ENCODE results near the gene STK24. TPM values are rescaled to one million over a fixed set of nuclear protein-coding genes. Genes with fewer than 3 reads are reported as not detected.

The STK24 gene
- total and polyA plus RNA-seq, 2 of the 8 experiments (the other 6 are each of a cell fraction or from before 2014, with no cell fraction given): 62.8 to 143 TPM

DNA sequence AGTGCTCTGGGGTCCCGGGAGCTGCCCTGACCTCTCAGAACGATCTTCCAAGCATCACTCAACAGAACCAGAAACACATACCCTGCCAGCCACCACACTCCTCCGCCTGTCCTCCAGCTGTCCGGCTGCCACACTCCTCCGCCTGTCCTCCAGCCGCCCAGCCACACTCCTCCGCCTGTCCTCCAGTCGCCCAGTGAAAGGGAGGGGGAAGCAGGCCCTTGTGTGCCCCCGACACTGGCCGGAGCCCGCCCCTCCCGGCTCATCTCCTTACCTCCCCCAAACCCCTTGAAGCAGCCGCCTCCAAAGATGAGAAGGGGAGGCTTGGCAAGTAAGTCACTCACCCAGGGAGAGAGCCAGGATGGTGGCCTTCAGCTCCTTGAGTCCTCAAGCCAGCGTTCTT lies 40.2 kb downstream of the STK24 start:
- 80% methylated on average over 12 of the region's 14 CpGs; no CpG with 5 or more reads in 1 of the 2 experiments for WGBS, 2 experiments (ENCODE audit: extremely low coverage in 1 of 2, insufficient coverage in 1 of 2, insufficient read length in 1 of 2, insufficient replicate concordance in 2 of 2, low coverage in 1 of 2, low lambda C conversion rate in 2 of 2, missing lambda C conversion rate in 1 of 2)
- no peak overlapping the region for H2AK5ac ChIP-seq (ENCODE audit: low read depth, low read length)
- POLR2A ChIA-PET (ENCODE audit: partially characterized antibody): interaction anchor here (0.7 to 1.7 kb wide), 5 partner anchors 15 to 53 kb away, joined by 3 read pairs; no protein-coding TSS in a partner anchor
- TF ChIP-seq POLR2AphosphoS5 (IDR thresholded peaks at IDR 0.05; ENCODE audit: low read depth, low read length) (no peak), TBP (IDR thresholded peaks at IDR 0.05; ENCODE audit: low read depth, low read length) (no peak), BACH1 (IDR thresholded peaks at IDR 0.05; ENCODE audit: low read length) (no peak), CHD1 (IDR thresholded peaks at IDR 0.05; ENCODE audit: low read depth, low read length) (no peak), SP2 (IDR thresholded peaks at IDR 0.05; ENCODE audit: low read length) (no peak), GABPA (IDR thresholded peaks at IDR 0.05; ENCODE audit: borderline replicate concordance, insufficient read depth, low read length) (no peak), SIN3A (conservative IDR thresholded peaks at IDR 0.05 in 1 of 2, IDR thresholded peaks at IDR 0.05 in 1 of 2; ENCODE audit: low read depth in 1 of 2, low read length in 2 of 2) (no peak), NRF1 (IDR thresholded peaks at IDR 0.05; ENCODE audit: low read depth, low read length) (no peak), HDAC2 (IDR thresholded peaks at IDR 0.05; ENCODE audit: borderline replicate concordance in 1 of 2, low read depth in 2 of 2, low read length in 2 of 2) (no peak), CBX5 (IDR thresholded peaks at IDR 0.05; ENCODE audit: low read depth, low read length) (no peak), EP300 (IDR thresholded peaks at IDR 0.05; ENCODE audit: borderline replicate concordance in 1 of 2, low read depth in 2 of 2, low read length in 2 of 2) (no peak)
- TF ChIP-seq, protein P1, sequence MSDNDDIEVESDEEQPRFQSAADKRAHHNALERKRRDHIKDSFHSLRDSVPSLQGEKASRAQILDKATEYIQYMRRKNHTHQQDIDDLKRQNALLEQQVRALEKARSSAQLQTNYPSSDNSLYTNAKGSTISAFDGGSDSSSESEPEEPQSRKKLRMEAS (IDR thresholded peaks at IDR 0.05): no peak
- TF ChIP-seq, protein P2, sequence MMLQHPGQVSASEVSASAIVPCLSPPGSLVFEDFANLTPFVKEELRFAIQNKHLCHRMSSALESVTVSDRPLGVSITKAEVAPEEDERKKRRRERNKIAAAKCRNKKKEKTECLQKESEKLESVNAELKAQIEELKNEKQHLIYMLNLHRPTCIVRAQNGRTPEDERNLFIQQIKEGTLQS (IDR thresholded peaks at IDR 0.05; ENCODE audit: insufficient read depth, low read depth, low read length): no peak

More for the DNA sequence above, 40.2 kb downstream of the STK24 start:
- Histone ChIP-seq H2BK5ac (ENCODE audit: low read depth, low read length) (no peak overlapping the region), H4K20me1 (replicated peaks in 1 of 2; ENCODE audit: control insufficient read depth in 1 of 2, insufficient read depth in 2 of 2, low read length in 2 of 2) (peaks cover 21 to 50% of the 10 kb centered on the region in 2 experiments), H3K9ac (replicated peaks in 1 of 4; ENCODE audit: extremely low read depth in 1 of 4, low read depth in 3 of 4, low read length in 3 of 4) (no peak overlapping the region), H2BK120ac (replicated peaks; ENCODE audit: low read depth, low read length) (no peak overlapping the region), H3K56ac (replicated peaks; ENCODE audit: insufficient read length, low read depth, low read length) (no peak overlapping the region), H3K4me2 (ENCODE audit: insufficient read depth in 1 of 2, low read depth in 2 of 2, low read length in 2 of 2) (no peak overlapping the region), H3K9me3 (ENCODE audit: insufficient read depth in 2 of 2, low read depth in 1 of 2, low read length in 1 of 2) (no peaks in the 10 kb centered on the region), H3K14ac (ENCODE audit: insufficient read length) (no peak overlapping the region), H3K4me1 (replicated peaks in 1 of 4; ENCODE audit: control insufficient read depth in 3 of 4, insufficient read depth in 4 of 4, low read length in 3 of 4) (peaks cover 1 to 7% (median 2%) of the 10 kb centered on the region in 4 experiments; a peak in 6 of 7 replicates), H2BK20ac (ENCODE audit: low read length) (no peak overlapping the region; the same call in 1 of the 2 replicates), H3K18ac (ENCODE audit: extremely low read depth, low read length) (no peak overlapping the region), H3K23me2 (ENCODE audit: low read depth, low read length) (no peaks in the 10 kb centered on the region; the same call in 1 of the 2 replicates), H2BK15ac (ENCODE audit: low read length) (no peak overlapping the region), H2AFZ (ENCODE audit: low read length) (no peak overlapping the region), H3K79me1 (ENCODE audit: low read depth, low read length) (peaks cover 32% of the 10 kb centered on the region), H3K4me3 (ENCODE audit: extremely low read depth in 1 of 4, insufficient read depth in 2 of 4, low read depth in 3 of 4, low read length in 4 of 4) (no peak overlapping the region), H3K36me3 (ENCODE audit: control insufficient read depth in 2 of 4, insufficient read depth in 4 of 4, low read length in 3 of 4) (no peaks in the 10 kb centered on the region; a peak in 1 of 8 replicates), H3K4ac (replicated peaks; ENCODE audit: insufficient read length, low read depth, low read length) (no peak overlapping the region), H4K8ac (ENCODE audit: extremely low read depth, insufficient read depth, low read length) (no peak overlapping the region), H4K91ac (replicated peaks; ENCODE audit: insufficient read length, low read length) (no peak overlapping the region), H3K27ac (ENCODE audit: low read depth, low read length) (no peak overlapping the region), H2BK12ac (ENCODE audit: low read depth, low read length) (no peak overlapping the region), H3K23ac (ENCODE audit: insufficient read length) (no peak overlapping the region), H3K79me2 (ENCODE audit: control insufficient read depth in 1 of 2, insufficient read depth in 2 of 2, low read length in 2 of 2) (peaks cover 31 to 99% of the 10 kb centered on the region in 2 experiments), H4K5ac (ENCODE audit: insufficient read length, low read depth, low read length) (no peak overlapping the region), H3K27me3 (replicated peaks in 1 of 4; ENCODE audit: control insufficient read depth in 3 of 4, extremely low read depth in 1 of 4, insufficient read depth in 3 of 4, low read length in 3 of 4) (no peaks in the 10 kb centered on the region)
- DNase-seq (ENCODE audit: low read depth in 1 of 2, low spot score in 2 of 2) (no peak), FAIRE-seq (no peak)
- CTCF ChIA-PET (ENCODE audit: partially characterized antibody): interaction anchor here (0.6 to 8.2 kb wide), 12 partner anchors 8 to 1181 kb away, joined by 3 to 47 read pairs (median 4); no protein-coding TSS in a partner anchor
